Kidney glomerular epithelial cell (primary cell): Measurements from ENCODE around the gene SLC22A8.
"Not testable (repeated sequence)": the region's sequence is repeated elsewhere in the genome, so short reads cannot be mapped to it uniquely, and the experiment has no call there.

Experiments
- DNase-seq: peaks from one replicate; lab custom pipeline; 2025; lab: John Stamatoyannopoulos, UW

The SLC22A8 gene

GRCh38 chr11:62985041-62985750 lies 30.4 kb downstream of the SLC22A8 start:
- no peak for DNase-seq

- DNase-seq = no peak
Measured at GRCh38 chr11:62984451-62984991, 31.1 kb downstream of the SLC22A8 start, which contains the start of gene SLC22A6. TSS of gene SLC22A6 (minus strand) at chr11:62984967. CDS start at chr11:62984690, 277 bp downstream.

GRCh38 chr11:62983536-62984199 lies 32.0 kb downstream of the SLC22A8 start:
- DNase-seq = no peak

GRCh38 chr11:62981743-62982142 lies 33.9 kb downstream of the SLC22A8 start:
- DNase-seq = no peak

- no peak for DNase-seq
Measured at GRCh38 chr11:62980133-62980760, 35.4 kb downstream of the SLC22A8 start.

GRCh38 chr11:62976109-62976508 lies 39.5 kb downstream of the SLC22A8 start:
- no peak for DNase-seq

- DNase-seq = no peak
Measured at GRCh38 chr11:62974848-62975522, 40.7 kb downstream of the SLC22A8 start.

GRCh38 chr11:62965574-62965973 lies 50.1 kb downstream of the SLC22A8 start:
- DNase-seq = no peak

- no peak for DNase-seq
Measured at GRCh38 chr11:62962391-62962790, 53.2 kb downstream of the SLC22A8 start.

- DNase-seq = no peak
Measured at GRCh38 chr11:62961017-62961570, 54.5 kb downstream of the SLC22A8 start.

GRCh38 chr11:62959422-62959980 lies 56.1 kb downstream of the SLC22A8 start:
- no peak for DNase-seq

- DNase-seq = no peak
Measured at GRCh38 chr11:62958547-62959421, 56.9 kb downstream of the SLC22A8 start.

GRCh38 chr11:62957147-62957546 lies 58.5 kb downstream of the SLC22A8 start:
- no peak for DNase-seq

- no peak for DNase-seq
Measured at GRCh38 chr11:62954478-62954877, 61.2 kb downstream of the SLC22A8 start.

- no peak for DNase-seq
Measured at GRCh38 chr11:62953811-62954210, 61.8 kb downstream of the SLC22A8 start.

GRCh38 chr11:62948765-62949320 lies 66.8 kb downstream of the SLC22A8 start:
- DNase-seq = no peak

GRCh38 chr11:62945538-62945937 lies 70.1 kb downstream of the SLC22A8 start:
- DNase-seq = not testable (repeated sequence)
